Measurements from ENCODE around the gene CRYBB1.

DNA sequence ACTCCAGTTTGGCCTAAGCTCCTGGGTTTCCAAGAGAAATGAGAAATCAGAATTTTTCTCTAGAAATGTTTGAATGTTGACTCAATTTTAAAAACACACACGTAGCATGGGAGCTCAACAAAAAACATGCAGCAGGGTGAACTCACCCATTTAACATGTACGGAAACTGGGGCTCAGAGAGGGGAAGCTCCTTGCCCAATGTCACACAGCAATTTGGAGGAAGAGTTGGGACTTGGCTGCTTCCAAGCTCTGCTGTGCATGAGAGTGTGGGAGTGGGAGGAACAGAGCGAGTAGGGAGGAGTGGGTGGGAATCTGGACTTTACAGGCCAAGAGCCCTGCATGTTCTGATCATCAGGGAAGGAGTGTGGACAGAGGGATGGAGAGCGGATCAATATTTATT is 33.8 kb downstream of the CRYBB1 start:
- TF ChIP-seq, protein P1, sequence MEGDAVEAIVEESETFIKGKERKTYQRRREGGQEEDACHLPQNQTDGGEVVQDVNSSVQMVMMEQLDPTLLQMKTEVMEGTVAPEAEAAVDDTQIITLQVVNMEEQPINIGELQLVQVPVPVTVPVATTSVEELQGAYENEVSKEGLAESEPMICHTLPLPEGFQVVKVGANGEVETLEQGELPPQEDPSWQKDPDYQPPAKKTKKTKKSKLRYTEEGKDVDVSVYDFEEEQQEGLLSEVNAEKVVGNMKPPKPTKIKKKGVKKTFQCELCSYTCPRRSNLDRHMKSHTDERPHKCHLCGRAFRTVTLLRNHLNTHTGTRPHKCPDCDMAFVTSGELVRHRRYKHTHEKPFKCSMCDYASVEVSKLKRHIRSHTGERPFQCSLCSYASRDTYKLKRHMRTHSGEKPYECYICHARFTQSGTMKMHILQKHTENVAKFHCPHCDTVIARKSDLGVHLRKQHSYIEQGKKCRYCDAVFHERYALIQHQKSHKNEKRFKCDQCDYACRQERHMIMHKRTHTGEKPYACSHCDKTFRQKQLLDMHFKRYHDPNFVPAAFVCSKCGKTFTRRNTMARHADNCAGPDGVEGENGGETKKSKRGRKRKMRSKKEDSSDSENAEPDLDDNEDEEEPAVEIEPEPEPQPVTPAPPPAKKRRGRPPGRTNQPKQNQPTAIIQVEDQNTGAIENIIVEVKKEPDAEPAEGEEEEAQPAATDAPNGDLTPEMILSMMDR (IDR thresholded peaks at IDR 0.05; ENCODE audit: borderline replicate concordance, extremely low read depth, low read length, poor library complexity, severe bottlenecking), result no peak
- TF ChIP-seq EZH2 (IDR thresholded peaks at IDR 0.05; ENCODE audit: borderline replicate concordance, low read depth, low read length, severe bottlenecking), result no peak

Measured in DND-41 (cell line).